Measurements from ENCODE around the gene GHR. TPM values are rescaled to one million over a fixed set of nuclear protein-coding genes. Genes with fewer than 3 reads are reported as not detected.

The GHR gene
- total and polyA plus RNA-seq, 7 donors, result 0.46 to 22.8 (median 9.1) TPM

DNA sequence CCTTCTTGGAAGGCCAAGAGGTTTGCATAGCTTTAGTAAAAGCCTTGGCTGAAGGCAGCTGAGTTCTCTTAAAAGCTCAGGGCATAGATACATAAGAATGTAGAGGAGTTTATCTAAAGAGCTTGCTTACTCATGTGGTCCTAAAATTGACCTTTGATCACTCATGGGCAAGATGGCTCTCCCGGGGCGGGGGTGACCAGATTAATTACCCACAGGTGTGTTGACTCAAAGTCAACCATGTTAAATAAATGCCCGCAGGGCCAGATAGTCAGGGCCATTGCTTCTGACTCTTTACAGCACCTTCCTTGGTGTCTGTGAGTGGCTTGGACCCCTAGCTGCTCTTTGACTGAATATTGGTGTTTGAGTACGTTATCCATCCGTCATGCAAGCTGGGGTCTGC, 33.1 kb upstream of the GHR start:
- no peak for DNase-seq
- 38 to 62% methylated on average over 5 of the region's 5 CpGs for WGBS, 2 donors

DNA sequence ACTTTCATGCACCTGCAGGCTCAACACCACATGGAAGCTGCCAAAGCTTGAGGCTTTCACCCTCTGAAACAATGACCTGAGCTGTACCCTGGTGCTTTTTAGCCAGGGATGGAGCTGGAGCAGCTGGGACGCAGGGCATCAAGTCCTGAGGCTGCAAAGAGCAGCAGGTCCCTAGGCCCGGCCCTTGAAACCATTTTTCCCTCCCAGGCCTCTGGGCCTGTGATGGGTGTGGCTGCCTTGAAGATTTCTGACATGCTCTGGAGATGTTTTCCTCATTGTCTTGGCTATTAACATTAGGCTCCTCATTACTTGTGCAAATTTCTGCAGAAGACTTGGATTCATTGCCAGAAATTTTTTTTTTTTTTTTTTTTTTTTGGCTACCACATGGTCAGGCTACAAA, 30.3 kb upstream of the GHR start:
- Histone ChIP-seq H3K27me3 (no peaks in the 10 kb centered on the region), H3K27ac (no peak overlapping the region), H3K4me3 (no peak overlapping the region), H3K9me3 (peaks cover 0 to 3% (median 0%) of the 10 kb centered on the region in 4 donors), H3K36me3 (no peaks in the 10 kb centered on the region), H3K4me1 (no peaks in the 10 kb centered on the region)
- DNase-seq, result no peak
- intact Hi-C loops (cut with DNase I), result no loop called here
- TF ChIP-seq, protein P1, sequence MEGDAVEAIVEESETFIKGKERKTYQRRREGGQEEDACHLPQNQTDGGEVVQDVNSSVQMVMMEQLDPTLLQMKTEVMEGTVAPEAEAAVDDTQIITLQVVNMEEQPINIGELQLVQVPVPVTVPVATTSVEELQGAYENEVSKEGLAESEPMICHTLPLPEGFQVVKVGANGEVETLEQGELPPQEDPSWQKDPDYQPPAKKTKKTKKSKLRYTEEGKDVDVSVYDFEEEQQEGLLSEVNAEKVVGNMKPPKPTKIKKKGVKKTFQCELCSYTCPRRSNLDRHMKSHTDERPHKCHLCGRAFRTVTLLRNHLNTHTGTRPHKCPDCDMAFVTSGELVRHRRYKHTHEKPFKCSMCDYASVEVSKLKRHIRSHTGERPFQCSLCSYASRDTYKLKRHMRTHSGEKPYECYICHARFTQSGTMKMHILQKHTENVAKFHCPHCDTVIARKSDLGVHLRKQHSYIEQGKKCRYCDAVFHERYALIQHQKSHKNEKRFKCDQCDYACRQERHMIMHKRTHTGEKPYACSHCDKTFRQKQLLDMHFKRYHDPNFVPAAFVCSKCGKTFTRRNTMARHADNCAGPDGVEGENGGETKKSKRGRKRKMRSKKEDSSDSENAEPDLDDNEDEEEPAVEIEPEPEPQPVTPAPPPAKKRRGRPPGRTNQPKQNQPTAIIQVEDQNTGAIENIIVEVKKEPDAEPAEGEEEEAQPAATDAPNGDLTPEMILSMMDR (IDR thresholded peaks at IDR 0.05), result no peak
- TF ChIP-seq EP300 (IDR thresholded peaks at IDR 0.05) (no peak), POLR2A (IDR thresholded peaks at IDR 0.05) (no peak), POLR2AphosphoS5 (IDR thresholded peaks at IDR 0.05) (no peak)
- 72 to 76% methylated on average over 2 of the region's 2 CpGs for WGBS, 2 donors

More for the DNA sequence above, 33.1 kb upstream of the GHR start:
- Histone ChIP-seq H3K4me1 (no peaks in the 10 kb centered on the region), H3K27me3 (no peaks in the 10 kb centered on the region), H3K4me3 (no peak overlapping the region), H3K36me3 (no peaks in the 10 kb centered on the region), H3K9me3 (peaks cover 0 to 3% (median 0%) of the 10 kb centered on the region in 4 donors), H3K27ac (no peak overlapping the region)
- TF ChIP-seq, protein P1 (IDR thresholded peaks at IDR 0.05), result no peak
- TF ChIP-seq POLR2AphosphoS5 (IDR thresholded peaks at IDR 0.05), result no peak
- TF ChIP-seq POLR2A (IDR thresholded peaks at IDR 0.05), result no peak
- TF ChIP-seq EP300 (IDR thresholded peaks at IDR 0.05), result no peak
- intact Hi-C loops (cut with DNase I), result no loop called here

DNA sequence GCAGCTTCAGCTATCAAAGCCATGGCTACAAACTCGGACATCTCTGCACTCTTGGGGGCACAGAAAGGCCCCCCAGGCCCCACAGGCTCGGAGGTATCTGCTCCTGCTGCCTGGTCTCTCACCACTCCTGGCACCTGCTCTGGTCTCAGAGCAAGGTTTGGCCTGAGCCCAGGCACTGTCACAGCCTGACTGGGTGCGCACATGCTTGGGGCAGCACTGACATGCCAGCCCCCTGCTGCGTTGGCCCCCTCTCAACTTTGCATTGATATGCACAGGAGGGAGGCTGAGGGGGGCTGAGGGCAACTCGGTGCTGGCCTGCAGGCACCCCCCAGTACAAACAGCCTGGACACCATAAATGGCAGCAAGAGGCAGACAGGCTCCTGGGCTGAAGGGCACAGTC, 27.1 kb upstream of the GHR start:
- no peak for DNase-seq
- WGBS, 2 donors, result 81 to 82% methylated on average over 5 of the region's 5 CpGs
- H3K4me3 ChIP-seq, result no peak overlapping the region
- TF ChIP-seq, protein P1 (IDR thresholded peaks at IDR 0.05), result no peak
- no peak for TF ChIP-seq POLR2A (IDR thresholded peaks at IDR 0.05)
- H3K36me3 ChIP-seq, result no peaks in the 10 kb centered on the region
- no peaks in the 10 kb centered on the region for H3K4me1 ChIP-seq
- H3K9me3 ChIP-seq, result peaks cover 0 to 3% (median 0%) of the 10 kb centered on the region in 4 donors
- H3K27me3 ChIP-seq, result no peaks in the 10 kb centered on the region
- intact Hi-C loops (cut with DNase I), result no loop called here
- no peak overlapping the region for H3K27ac ChIP-seq

DNA sequence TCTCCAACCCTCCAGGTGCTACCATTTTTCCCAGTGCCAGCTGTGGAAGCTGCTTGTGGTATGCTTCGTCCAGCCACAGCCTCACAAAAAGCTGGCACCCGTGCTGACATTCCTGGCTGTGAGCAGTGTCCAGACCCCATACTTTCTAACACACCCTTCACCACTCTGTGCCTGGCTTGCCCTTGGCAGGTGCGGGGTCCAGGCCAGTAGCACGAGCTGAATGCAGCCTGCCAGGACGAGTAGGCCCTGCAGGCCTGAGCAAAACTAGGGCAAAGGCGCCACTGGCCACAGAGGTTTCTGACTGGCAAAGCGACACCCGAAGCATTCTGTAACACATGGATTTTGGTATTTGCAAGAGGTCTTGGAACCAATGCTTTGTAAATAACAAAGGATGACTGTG, 26.0 kb upstream of the GHR start:
- Histone ChIP-seq H3K36me3 (no peaks in the 10 kb centered on the region), H3K4me1 (no peaks in the 10 kb centered on the region), H3K27ac (no peak overlapping the region), H3K4me3 (no peak overlapping the region), H3K27me3 (no peaks in the 10 kb centered on the region), H3K9me3 (peaks cover 0 to 3% (median 0%) of the 10 kb centered on the region in 4 donors)
- TF ChIP-seq EP300 (IDR thresholded peaks at IDR 0.05) (no peak), POLR2AphosphoS5 (IDR thresholded peaks at IDR 0.05) (no peak), POLR2A (IDR thresholded peaks at IDR 0.05) (no peak)
- TF ChIP-seq, protein P1 (IDR thresholded peaks at IDR 0.05), result no peak
- WGBS, 2 donors, result 87 to 88% methylated on average over 8 of the region's 8 CpGs
- intact Hi-C loops (cut with DNase I), result no loop called here
- DNase-seq, result no peak

DNA sequence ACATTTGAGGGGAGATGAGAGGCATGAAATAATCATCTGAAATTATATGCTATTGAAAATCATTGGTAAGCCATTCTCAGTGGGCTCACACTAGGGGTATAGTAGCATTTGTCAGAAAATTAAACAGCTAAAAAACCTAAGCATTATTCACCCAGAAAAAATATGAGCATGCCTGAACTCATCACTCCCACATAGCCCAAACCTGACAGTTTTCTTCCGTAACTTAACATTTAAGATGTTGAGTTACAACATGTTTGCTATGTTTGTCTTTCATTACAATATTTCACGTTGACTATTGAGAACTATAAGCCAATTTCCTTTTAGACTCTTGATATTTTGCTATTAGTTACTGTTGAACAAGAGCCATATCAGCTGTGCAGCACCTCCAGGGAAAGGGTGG, 23.5 kb upstream of the GHR start:
- intact Hi-C loops (cut with DNase I), result no loop called here
- H3K4me3 ChIP-seq, result no peak overlapping the region

More for the DNA sequence above, 23.5 kb upstream of the GHR start:
- Histone ChIP-seq H3K27ac (no peak overlapping the region), H3K4me1 (peaks cover 0 to 7% (median 3%) of the 10 kb centered on the region in 4 donors), H3K36me3 (no peaks in the 10 kb centered on the region), H3K9me3 (no peaks in the 10 kb centered on the region), H3K27me3 (no peaks in the 10 kb centered on the region)
- WGBS, 2 donors, result 55 to 73% methylated on average over 2 of the region's 2 CpGs
- no peak for DNase-seq
- TF ChIP-seq POLR2A (IDR thresholded peaks at IDR 0.05), result no peak
- TF ChIP-seq, protein P1 (IDR thresholded peaks at IDR 0.05), result no peak
- TF ChIP-seq EP300 (IDR thresholded peaks at IDR 0.05), result no peak
